Tibial nerve (tissue), 4 donors: ENCODE measurements around the gene MAMDC2. TPM values are rescaled to one million over a fixed set of nuclear protein-coding genes. Genes with fewer than 3 reads are reported as not detected.

Source experiments
- DNase-seq, 2 donors: peaks; one replicate each; pipeline ENCODE4 v3.0.0-alpha.2; 2019; ENCODE audit warnings: low spot score in 2 of 2
- H3K27ac ChIP-seq, 4 donors: fragments of 200-600 bp; sonication (generic) in 3 of 4; one replicate each; pipeline ENCODE4 v1.5.1; 2017 to 2019; ENCODE audit warnings: mild to moderate bottlenecking in 1 of 4
- H3K27me3 ChIP-seq, 2 donors: fragments of 200-600 bp; sonication (generic) in 1 of 2; one replicate each; pipeline versions ENCODE4 v1.5.1 to v1.6.0; 2017 to 2019
- H3K36me3 ChIP-seq, 3 donors: fragments of 200-600 bp; sonication (generic); one replicate each; pipeline ENCODE4 v1.5.1; 2018 to 2019
- H3K4me1 ChIP-seq, 4 donors: fragments of 200-600 bp; sonication (generic) in 3 of 4; one replicate each; pipeline ENCODE4 v1.5.1; 2017 to 2019
- H3K4me3 ChIP-seq, 4 donors: fragments of 200-600 bp; sonication (generic) in 3 of 4; one replicate each; pipeline ENCODE4 v1.5.1; 2017 to 2019; ENCODE audit warnings: mild to moderate bottlenecking in 1 of 4, moderate library complexity in 1 of 4
- H3K9me3 ChIP-seq, 4 donors: fragments of 200-600 bp; sonication (generic) in 3 of 4; one replicate each; pipeline ENCODE4 v1.5.1; 2017 to 2019
- EP300 ChIP-seq, 2 donors: sonication (generic); formaldehyde crosslinking; IDR thresholded peaks; one replicate each; pipeline ENCODE4 v1.6.1; 2017; ENCODE audit warnings: antibody characterized with exemption in 2 of 2, mild to moderate bottlenecking in 1 of 2
- POLR2A ChIP-seq, 2 donors: fragments of 450-650 bp; IDR thresholded peaks; one replicate each; pipeline ENCODE4 v1.6.1; 2017; ENCODE audit warnings: antibody characterized with exemption in 2 of 2, mild to moderate bottlenecking in 2 of 2, moderate library complexity in 2 of 2
- WGBS, 2 donors: methylation state at CpG; one replicate each; pipeline ENCODE4 v1.1.5; 2018; 5-methylcytosine and 5-hydroxymethylcytosine counted together
- total RNA-seq, 4 donors: library from RNA; depleted of rRNA; stranded (reverse); fragments of >200 nt; gene quantifications; one replicate each; pipeline ENCODE4 v1.1.0, GENCODE V29; 2016
- TF ChIP-seq, protein P1 (sequence below), 5 experiments: fragments of 200-600 bp in 3 of 5; fragments of 450-650 bp in 2 of 5; sonication (generic) in 3 of 5; IDR thresholded peaks; one replicate each; pipeline ENCODE4 v1.5.1; 2016 to 2019; ENCODE audit warnings: antibody characterized with exemption in 5 of 5, mild to moderate bottlenecking in 3 of 5, moderate library complexity in 2 of 5

MAMDC2 gene
- total RNA-seq, 4 donors from 2014 or later: 24.9 to 75.9 (median 60.8) TPM

DNA sequence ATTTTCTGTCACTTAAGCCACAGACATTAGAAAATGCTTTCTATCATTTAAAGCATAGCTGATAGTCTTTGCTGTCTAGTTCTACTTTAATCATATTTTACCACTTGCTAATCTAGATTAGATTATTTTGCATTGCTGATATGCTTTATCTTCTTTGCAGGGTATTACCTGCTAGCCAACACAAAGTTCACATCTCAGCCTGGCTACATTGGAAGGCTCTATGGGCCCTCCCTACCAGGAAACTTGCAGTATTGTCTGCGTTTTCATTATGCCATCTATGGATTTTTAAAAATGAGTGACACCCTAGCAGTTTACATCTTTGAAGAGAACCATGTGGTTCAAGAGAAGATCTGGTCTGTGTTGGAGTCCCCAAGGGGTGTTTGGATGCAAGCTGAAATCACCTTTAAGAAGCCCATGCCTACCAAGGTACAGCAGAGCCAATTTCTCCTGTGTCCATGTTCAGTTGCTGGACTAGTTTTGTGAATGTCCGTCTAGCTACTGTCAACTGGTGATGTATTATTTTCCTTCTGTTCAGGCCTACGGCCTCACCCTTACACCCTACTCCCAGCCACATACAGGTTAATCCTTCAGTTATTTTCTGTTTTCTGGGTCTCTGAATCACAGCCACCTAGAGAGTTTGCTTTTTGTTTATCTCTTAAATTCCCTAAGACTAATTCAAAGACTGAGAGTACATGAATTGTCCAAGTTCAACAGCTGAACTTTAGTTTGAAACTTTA is 99.9 kb downstream of the MAMDC2 start:
- Histone ChIP-seq H3K27ac (no peak overlapping the region), H3K27me3 (no peaks in the 10 kb centered on the region), H3K36me3 (peaks cover 0 to 46% (median 0%) of the 10 kb centered on the region in 3 donors), H3K4me3 (no peak overlapping the region), H3K4me1 (no peaks in the 10 kb centered on the region), H3K9me3 (no peaks in the 10 kb centered on the region)
- DNase-seq: no peak
- 75 to 85% methylated on average over 3 of the region's 3 CpGs for WGBS, 2 donors
- TF ChIP-seq, protein P1, sequence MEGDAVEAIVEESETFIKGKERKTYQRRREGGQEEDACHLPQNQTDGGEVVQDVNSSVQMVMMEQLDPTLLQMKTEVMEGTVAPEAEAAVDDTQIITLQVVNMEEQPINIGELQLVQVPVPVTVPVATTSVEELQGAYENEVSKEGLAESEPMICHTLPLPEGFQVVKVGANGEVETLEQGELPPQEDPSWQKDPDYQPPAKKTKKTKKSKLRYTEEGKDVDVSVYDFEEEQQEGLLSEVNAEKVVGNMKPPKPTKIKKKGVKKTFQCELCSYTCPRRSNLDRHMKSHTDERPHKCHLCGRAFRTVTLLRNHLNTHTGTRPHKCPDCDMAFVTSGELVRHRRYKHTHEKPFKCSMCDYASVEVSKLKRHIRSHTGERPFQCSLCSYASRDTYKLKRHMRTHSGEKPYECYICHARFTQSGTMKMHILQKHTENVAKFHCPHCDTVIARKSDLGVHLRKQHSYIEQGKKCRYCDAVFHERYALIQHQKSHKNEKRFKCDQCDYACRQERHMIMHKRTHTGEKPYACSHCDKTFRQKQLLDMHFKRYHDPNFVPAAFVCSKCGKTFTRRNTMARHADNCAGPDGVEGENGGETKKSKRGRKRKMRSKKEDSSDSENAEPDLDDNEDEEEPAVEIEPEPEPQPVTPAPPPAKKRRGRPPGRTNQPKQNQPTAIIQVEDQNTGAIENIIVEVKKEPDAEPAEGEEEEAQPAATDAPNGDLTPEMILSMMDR (IDR thresholded peaks at IDR 0.05): no peak
- TF ChIP-seq POLR2A (IDR thresholded peaks at IDR 0.05): no peak
- no peak for TF ChIP-seq EP300 (IDR thresholded peaks at IDR 0.05)

DNA sequence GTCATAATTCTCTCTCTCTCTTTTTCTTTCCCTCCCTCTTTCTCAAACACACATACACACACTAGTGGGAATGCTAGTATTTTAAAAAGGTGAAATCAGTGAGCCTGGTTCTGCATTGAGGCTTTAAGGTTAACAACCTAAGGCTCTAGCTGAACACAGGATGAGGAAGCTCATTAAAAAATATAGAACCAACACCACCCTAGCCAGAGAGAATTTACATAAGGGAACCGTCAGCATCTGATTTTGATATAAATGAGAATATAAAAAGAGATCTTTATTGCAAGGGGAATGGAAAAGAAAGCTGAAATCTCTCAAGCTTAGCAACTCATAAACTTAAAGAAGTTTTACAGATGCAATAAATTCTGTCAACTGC is 100.5 kb downstream of the MAMDC2 start:
- H3K36me3 ChIP-seq: peaks cover 0 to 46% (median 0%) of the 10 kb centered on the region in 3 donors
- 83 to 88% methylated on average over 1 of the region's 1 CpG for WGBS, 2 donors

DNA sequence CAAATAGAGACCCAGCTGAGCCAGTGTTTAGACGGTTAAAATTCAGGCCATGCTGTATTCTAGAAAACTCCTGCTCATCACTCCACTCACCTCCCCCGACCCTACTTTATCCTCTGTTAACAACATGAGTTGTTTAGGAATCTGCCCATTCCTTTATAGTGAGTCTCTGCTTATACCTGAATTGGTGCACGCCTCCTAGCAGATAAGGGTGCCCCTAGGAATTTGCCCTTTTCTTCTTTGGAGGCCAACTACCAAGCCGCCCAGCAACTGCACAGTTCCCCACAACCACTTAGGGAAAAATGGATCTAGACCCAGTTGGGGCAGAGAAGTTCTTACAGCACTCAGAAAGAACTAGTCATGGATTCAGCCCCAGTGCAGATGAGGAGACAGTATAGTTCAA is 102.3 kb downstream of the MAMDC2 start:
- no peaks in the 10 kb centered on the region for H3K9me3 ChIP-seq
- H3K36me3 ChIP-seq: peaks cover 0 to 32% (median 0%) of the 10 kb centered on the region in 3 donors
- 89 to 94% methylated on average over 4 of the region's 4 CpGs for WGBS, 2 donors
- H3K27ac ChIP-seq: no peak overlapping the region
- H3K4me3 ChIP-seq: no peak overlapping the region
- no peak for DNase-seq
- TF ChIP-seq POLR2A (IDR thresholded peaks at IDR 0.05) (no peak), EP300 (IDR thresholded peaks at IDR 0.05) (no peak)
- TF ChIP-seq, protein P1 (IDR thresholded peaks at IDR 0.05): no peak
- no peaks in the 10 kb centered on the region for H3K27me3 ChIP-seq
- no peaks in the 10 kb centered on the region for H3K4me1 ChIP-seq

More for the DNA sequence above, 100.5 kb downstream of the MAMDC2 start:
- H3K4me1 ChIP-seq: no peaks in the 10 kb centered on the region
- DNase-seq: no peak
- no peak overlapping the region for H3K27ac ChIP-seq
- no peaks in the 10 kb centered on the region for H3K9me3 ChIP-seq
- H3K27me3 ChIP-seq: no peaks in the 10 kb centered on the region
- H3K4me3 ChIP-seq: no peak overlapping the region
- TF ChIP-seq EP300 (IDR thresholded peaks at IDR 0.05): no peak

DNA sequence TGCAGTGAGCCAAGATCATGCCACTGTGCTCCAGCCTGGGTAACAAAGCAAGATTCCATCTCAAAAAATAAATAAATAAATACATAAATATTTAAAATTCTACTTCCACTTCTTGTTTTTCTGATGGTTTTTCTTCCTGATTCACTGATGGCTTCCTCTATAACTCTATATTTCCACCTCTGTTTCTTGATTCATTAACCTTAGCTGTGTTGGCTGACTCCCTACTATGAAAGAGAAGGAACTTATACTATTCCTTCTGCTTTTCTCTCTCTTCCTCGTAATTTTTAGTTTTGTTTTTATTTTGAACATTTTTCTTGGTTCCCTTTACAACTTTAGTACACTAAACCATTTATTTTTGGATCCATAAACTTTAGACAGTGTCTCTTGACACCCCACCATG is 103.5 kb downstream of the MAMDC2 start:
- H3K4me3 ChIP-seq: no peak overlapping the region
- H3K9me3 ChIP-seq: no peaks in the 10 kb centered on the region
- H3K27me3 ChIP-seq: no peaks in the 10 kb centered on the region
- H3K4me1 ChIP-seq: no peaks in the 10 kb centered on the region
- TF ChIP-seq POLR2A (IDR thresholded peaks at IDR 0.05) (no peak), EP300 (IDR thresholded peaks at IDR 0.05) (no peak)
- TF ChIP-seq, protein P1 (IDR thresholded peaks at IDR 0.05): no peak
- WGBS, 2 donors: 54 to 56% methylated on average over 1 of the region's 1 CpG
- H3K36me3 ChIP-seq: peaks cover 0 to 23% (median 0%) of the 10 kb centered on the region in 3 donors
- no peak overlapping the region for H3K27ac ChIP-seq
- DNase-seq: no peak

DNA sequence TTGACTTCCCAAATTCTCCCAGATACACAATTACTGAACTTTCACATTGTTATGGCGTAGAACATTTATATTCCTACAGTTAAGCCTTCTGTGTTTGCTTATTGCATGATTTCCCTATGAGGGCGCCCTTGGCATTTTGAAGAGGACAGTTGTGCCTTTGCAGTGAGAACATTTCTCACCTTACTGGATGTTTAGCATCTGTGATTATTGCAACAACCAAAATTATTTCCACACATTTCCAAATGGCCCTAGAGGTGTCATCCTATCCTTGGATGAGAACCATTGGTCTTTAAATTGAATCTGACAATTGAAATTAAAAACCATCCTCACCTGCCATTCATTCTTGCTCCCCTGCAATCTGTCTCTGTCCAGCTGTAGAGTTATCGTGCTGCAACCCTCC is 104.0 kb downstream of the MAMDC2 start:
- peaks cover 0 to 21% (median 0%) of the 10 kb centered on the region in 3 donors for H3K36me3 ChIP-seq
- H3K27ac ChIP-seq: no peak overlapping the region
- no peaks in the 10 kb centered on the region for H3K27me3 ChIP-seq
- 86% methylated on average over 3 of the region's 3 CpGs for WGBS, 2 donors
- DNase-seq: no peak
- no peak for TF ChIP-seq EP300 (IDR thresholded peaks at IDR 0.05)
- H3K4me1 ChIP-seq: no peaks in the 10 kb centered on the region
- no peak overlapping the region for H3K4me3 ChIP-seq
- no peaks in the 10 kb centered on the region for H3K9me3 ChIP-seq

DNA sequence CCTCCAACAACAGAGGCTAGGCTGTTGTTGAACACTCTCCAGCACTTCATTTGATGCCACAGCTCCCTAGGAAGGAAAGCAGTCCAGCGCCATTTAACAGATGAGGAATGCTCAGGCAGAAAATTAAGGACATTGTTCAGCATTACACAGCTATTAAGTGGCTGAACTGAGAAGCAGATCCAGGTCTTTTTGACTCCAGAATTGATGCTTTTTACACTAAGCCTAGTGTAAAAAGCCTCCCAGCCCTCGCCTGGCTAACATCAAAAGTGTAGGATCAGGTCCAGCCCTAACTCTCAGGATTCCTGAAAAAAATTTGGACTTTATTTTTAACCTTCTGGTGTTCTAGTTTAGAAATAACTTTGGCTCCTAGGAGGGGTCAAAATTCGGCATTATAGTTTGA is 108.7 kb downstream of the MAMDC2 start:
- Histone ChIP-seq H3K4me1 (no peaks in the 10 kb centered on the region), H3K36me3 (peaks cover 0 to 11% (median 0%) of the 10 kb centered on the region in 3 donors), H3K27ac (no peak overlapping the region), H3K27me3 (no peaks in the 10 kb centered on the region), H3K4me3 (no peak overlapping the region), H3K9me3 (no peaks in the 10 kb centered on the region)
- WGBS, 2 donors: 72 to 73% methylated on average over 3 of the region's 3 CpGs
- no peak for TF ChIP-seq POLR2A (IDR thresholded peaks at IDR 0.05)
- TF ChIP-seq EP300 (IDR thresholded peaks at IDR 0.05): no peak
- TF ChIP-seq, protein P1 (IDR thresholded peaks at IDR 0.05): no peak
- no peak for DNase-seq
